ENCODE data around the gene CRISPLD2.

The CRISPLD2 gene

DNA sequence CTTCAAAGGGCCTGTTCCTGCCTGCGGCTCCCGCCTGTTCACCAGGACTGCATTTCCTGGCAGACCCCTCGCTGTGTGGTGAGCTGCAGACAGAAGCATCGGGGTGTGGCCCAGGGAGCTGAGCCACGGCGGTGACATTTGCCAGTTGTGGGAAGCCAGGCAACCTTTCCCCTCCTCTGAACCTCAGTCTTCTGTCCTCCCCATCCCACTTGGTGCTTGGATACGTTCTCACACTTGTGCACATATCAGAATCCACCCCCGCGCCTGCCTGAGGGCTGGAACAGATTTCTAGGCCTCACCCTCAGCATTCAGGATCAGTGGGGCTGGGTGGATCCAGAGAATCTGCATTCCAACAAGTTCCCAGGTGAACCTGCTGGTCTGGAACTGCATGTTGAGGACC, 63.5 kb downstream of the CRISPLD2 start:
- no peak for DNase-seq (ENCODE audit: low read depth, low spot score)

DNA sequence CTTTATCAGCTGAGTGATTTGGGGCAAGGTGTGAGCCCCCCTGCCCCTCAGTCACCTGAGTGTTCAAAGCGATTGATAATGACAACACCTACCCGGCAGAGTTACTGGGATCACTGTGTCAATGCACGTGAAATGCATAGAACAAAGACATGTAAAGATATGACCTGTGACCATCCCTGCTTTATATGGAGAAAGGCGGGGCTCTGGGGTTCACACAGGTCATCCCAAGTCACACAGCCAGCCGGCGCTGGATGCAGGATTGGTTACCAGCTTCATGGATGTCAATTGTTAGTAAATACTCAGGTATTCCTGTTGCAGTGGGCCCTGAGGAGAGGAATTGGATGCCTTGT, 64.4 kb downstream of the CRISPLD2 start:
- no peak for DNase-seq (ENCODE audit: low read depth, low spot score)

DNA sequence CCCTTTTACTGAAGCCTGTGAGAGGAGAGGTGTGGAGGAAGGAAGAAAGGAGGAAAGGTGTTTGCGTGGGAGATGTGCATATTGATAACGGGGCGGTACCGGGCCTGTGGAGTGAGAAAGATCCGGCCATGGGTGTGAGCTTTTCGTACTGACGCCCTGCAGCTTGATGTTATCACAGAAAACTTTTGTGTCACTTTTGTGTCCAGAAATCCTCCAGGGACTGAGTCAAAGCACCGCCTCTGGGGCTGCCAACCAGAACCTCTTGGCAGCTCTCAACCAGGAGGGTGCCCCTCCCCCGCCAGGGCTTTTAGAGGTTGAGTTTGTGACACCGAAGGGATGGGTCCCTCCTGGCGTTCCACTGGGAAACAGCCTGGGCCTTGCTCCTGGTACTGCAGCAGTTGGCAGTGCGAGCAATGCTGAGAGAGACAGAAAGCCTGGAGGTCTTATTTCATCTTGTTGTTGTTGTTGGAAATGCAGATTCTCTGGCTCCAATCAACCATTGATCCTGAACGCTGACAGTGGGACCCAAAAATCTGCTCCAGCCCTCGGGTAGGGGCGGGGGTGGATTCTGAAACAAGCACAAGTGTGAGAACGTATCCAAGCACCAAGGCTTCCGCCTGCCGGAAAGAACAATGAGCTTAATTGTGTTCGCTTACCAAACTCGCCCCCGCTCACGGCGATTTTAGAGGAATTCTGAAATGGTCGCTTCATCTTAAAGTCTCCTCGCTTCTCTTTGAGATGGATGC, 65.0 kb downstream of the CRISPLD2 start:
- no peak for DNase-seq (ENCODE audit: low read depth, low spot score)

DNA sequence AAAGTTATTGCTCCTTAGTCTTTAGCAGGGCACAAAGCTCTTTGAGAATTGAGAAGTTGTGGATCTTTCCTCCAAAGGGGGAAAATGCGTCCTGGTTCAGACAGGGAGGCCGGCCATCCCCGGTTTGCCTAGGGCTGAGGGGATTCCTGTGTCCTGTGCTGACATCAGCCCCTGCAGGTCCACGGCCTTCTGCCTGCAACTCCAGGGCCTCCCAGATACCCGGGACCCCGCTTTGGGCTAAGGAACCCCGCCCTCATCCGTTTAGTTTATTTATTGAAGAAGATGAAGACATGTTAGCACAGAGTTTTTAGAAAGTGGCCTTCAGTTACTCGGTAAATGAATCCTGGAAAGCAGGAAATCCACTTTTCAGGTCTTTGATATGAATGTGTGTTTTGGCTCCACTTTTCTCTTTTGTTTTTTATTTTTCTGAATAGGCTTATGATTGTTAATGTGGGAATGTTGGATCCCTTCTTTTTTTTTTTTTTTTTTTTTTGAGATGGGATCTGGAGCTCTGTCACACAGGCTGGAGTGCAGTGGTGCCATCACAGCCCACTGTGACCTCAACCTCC, 65.6 kb downstream of the CRISPLD2 start:
- DNase-seq (ENCODE audit: low read depth, low spot score): no peak

DNA sequence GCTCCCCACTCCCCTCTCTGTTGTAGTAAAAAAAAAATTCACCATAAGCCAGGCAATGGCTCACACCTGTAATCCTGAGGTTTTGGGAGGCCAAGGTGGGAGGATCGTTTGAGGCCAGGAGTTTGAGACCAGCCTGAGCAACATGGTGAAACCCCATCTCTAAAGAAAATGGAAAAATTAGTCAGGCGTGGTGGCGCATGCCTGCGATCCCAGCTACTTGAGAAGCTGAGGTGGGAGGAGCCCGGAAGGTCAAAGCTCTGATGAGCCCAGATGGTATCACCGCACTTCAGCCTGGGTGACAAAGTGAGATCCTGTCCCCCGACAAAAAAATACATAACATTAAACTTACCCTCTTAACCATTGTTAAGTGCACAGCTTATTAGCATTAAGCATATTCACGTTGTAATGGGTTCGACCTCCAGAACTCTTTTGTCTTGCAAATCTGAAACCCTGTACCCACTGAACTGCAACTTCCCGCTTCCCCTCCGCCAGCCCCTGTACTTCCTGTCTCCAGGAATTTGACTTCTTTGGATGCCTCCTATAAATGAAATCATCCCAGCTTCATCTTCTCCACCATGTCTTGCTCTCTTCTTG, 66.8 kb downstream of the CRISPLD2 start:
- no peak for DNase-seq (ENCODE audit: low read depth, low spot score)

DNA sequence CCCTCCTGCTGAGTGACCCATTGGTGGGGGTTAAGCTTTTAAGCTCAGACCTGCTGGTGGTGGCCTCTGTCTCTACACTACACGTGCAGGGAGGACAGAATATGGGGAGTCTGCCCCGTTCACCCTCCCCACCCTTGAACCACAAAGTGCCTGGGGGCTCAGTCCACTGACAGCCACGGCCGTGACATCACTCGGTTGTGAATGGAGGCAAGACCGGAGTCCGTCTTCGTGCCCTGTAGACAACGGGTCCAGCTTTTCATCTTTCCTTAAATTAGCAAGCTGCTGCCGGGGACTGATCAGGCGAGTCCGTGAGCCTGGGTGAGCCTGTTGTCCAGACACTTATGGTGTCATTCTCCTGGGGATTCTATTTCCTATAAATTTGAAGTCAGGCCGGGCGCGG, 67.4 kb downstream of the CRISPLD2 start:
- no peak for DNase-seq (ENCODE audit: low read depth, low spot score)

DNA sequence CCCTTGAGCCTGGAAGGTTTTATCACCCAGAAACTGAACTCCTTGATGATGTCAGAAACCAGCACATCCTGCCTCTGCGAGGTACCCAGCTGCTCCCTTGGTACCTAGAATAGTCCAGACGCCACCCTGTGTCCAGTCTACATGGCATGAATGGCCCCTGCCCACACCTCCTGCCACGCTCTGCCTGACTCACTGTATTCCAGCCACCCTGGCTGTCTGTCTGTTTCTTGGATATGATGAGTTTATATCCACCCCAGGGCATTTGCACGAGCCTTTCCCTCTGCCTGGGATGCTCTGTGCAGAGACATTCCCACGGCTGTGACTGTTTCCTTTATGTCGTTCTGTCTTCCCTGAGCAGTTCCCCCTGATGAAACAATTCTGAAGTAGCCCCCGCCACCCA, 68.7 kb downstream of the CRISPLD2 start:
- no peak for DNase-seq (ENCODE audit: low read depth, low spot score)

DNA sequence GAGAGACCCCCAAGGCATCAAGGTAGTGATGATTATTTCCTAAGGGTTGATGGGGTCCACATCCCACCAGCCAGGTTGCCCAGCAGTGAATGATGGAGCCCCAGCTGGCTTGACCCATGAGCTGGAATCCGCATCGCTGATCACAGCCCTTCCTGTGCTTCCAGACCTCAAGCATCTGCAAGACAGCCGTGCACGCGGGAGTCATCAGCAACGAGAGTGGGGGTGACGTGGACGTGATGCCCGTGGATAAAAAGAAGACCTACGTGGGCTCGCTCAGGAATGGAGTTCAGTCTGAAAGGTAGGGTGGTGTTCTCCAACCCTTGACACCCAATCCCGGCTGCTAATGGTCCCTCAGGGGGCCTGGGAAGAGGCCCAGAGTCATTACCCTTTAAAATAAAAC, 69.3 kb downstream of the CRISPLD2 start:
- DNase-seq (ENCODE audit: low read depth, low spot score): no peak

DNA sequence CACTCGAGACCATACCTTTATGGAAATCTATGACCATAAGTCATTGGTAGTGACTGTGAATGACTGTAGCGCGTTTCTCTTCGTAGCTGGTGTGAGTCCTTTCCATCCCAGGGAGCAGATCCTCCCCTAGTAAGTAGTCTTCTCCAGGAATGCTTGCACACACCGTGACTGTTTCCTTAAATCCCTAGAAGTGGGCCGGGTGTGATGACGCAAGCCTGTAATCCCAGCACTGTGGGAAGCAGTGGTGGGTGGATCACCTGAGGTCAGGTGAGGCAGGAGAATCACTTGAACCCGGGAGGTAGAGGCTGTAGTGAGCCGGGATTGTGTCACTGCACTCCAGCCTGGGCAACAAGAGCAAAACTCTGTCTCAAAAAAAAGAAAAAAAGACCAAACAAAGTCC, 70.6 kb downstream of the CRISPLD2 start:
- DNase-seq (ENCODE audit: low read depth, low spot score): no peak

DNA sequence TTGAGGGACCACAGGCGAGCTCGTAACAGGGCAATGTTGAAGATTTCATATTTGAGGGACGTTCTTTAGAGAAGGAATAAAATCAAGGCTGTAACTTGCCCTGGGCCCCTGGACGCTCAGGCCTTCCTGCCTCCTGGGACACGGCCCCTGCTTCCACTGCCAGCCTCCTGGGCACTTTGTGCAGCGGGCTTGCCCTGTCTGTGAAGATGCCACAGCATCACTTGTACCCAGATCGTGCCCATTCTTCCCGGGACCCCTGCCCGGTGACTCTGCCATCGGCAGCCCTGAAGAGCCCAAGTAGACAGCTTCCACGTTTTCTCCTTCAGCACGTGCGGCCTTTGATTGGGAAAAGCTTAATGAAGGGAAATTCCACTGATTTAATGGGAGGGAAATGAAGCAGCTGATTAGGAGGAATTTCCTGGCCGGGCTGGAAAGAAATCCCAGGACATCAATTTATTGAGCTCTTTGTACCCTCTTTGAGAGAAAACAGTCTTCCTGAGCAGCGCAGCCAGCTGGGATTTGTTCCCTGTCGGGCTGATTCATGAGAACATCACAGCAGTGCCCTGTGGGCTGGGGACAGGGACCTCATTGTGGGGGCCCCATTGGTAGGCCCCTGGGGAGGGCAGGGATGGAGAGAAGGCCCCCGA, 71.5 kb downstream of the CRISPLD2 start:
- DNase-seq (ENCODE audit: low read depth, low spot score): no peak

DNA sequence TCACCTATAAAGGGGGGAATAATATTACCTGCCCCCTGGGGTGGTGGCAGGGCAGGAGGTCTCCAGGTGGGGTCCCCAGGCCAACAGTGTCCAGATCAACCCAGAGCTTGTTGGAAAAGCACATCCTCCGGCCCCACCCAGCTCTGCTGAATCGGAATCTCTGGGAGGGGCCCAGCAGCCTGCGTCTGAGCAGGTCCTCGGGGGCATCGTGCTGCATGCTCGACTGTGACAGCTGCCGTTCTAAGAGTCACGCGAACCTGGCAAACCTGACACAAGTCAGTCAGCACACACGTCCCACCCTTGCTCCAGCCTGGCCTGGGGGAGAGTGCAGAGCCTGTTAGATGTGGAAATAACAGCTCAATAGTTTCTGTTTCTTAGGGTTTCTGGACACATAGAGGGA, 72.3 kb downstream of the CRISPLD2 start:
- DNase-seq (ENCODE audit: low read depth, low spot score): no peak

DNA sequence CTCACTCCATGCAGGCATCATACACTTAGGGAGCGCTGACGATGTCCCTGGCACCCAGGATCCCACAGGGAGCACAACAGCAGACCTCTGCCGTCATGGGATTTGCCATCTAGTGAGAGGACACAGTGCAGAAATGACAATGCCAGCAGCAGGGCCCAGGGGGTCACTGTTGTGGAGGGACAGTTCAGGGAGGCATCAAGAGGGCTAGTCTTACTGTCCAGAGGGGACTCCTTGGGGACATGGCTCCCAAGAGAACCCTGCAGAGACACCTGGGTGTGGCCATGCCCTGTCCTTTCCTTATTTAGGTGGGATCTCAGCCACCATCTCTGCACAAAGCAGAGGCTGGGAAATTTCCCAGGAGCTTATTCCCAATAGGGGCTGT, 73.7 kb downstream of the CRISPLD2 start:
- DNase-seq (ENCODE audit: low read depth, low spot score): no peak

DNA sequence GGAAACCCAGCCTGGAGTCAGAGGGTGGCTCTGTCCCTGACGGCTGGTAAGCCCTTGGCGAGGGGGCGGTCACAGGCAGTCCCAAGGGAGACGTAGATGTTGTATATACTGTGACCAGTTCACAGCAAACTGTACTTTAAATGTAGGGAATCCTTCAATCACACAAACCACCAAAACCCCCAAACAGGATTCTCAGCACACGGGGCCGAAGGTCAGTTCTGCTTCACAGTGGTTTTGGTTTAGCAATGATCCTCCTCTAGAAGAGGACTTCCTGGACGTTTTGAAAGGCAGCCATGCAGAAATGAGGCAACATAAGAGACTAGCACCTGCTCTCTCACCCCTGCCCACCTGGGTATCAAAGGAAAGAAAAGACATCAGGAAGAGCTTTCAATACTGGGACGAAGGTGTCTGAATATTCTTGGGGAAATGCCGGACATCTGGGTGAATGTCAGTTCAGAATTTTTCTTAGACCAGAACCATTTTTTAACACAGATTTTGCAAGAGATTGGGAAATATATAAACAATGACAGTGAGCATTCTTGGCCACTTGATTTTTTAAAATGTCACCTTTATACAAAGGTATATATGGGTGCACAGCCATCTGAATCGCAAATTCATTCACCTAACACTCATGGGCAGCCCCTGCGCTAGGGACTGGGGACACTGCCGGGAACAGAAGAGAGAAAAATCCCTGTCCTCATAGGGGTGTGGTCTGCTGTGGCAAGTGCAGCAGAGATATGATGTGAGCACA, 74.2 kb downstream of the CRISPLD2 start:
- no peak for DNase-seq (ENCODE audit: low read depth, low spot score)

DNA sequence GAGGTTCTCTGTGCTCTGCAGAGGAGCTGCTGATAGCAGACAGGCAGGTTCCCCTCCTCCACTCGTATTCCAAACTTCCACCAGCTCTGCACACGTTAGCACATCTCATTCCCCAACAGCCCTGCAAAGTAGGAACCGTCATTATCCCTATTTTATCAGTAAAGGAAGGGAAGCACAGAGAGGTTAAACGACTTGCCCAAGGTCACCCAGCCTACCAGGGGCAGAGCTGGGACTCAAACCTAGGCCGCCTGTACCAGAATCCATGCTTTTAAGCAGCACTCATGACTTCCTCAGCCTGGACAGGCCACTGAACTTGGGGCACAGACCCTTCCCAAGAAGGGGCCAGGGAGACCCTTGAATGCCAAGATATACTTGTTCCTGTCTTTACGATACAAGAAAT, 75.2 kb downstream of the CRISPLD2 start:
- no peak for DNase-seq (ENCODE audit: low read depth, low spot score)

DNA sequence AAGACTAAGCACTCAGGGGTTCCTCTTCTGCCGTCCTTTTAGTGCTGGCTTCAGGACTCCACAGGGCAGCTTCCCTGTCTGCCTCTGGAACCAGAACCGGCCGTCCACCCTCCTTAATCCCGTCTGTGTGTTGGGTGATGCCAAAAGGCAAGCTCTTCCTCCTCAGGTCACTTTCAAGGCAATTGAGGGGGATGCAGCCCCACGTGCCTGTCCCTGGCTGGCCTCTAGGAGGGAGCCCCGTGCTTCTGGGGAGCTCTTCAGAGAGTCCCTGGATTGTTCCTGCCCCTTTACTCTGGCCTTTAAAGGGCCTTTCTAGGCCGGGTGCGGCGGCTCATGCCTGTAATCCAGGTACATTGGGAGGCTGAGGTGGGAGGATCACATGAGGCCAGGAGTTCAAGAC, 77.1 kb downstream of the CRISPLD2 start:
- no peak for DNase-seq (ENCODE audit: low read depth, low spot score)

DNA sequence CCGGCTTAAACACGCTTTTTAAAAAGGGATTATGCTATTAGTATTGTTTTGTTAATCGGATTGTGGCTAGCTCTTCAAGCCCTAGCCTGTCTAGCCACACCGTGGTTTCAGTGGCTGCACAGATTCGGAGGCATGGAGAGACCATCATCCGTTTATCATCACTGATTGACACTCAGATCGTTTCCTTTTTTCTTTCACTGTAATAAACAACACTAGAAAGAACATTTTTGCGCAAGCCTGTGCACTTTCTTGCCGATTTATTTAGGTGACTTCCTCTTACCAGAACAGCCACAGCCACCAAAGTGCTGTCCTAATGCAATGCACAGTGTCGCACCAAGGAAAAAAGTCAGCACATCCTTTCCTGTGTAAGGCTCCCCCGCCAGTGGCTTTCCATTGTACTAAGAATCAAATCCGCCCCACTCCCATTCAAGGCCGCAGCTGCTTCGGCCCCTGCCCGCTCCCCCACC, 78.2 kb downstream of the CRISPLD2 start:
- DNase-seq (ENCODE audit: low read depth, low spot score): no peak

DNA sequence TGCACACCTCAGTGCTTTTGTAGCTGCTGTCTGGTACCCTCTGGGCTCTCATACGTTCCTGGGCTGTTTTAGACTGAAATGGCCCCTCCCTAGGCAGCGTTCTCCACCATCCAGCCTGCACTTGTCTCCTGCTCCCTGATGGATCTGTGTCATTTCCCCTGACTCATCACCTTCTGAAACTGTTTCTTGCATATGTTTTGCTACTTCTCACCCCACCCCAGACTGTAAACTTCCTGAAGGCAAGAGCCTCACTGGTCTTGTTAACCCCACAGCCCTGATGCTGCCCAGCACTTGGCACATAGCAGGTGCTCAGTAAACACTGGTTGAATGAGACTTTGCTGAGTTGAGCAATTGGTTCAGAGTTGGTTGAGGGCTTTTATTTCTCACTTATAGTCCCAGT, 78.7 kb downstream of the CRISPLD2 start:
- DNase-seq (ENCODE audit: low read depth, low spot score): no peak

DNA sequence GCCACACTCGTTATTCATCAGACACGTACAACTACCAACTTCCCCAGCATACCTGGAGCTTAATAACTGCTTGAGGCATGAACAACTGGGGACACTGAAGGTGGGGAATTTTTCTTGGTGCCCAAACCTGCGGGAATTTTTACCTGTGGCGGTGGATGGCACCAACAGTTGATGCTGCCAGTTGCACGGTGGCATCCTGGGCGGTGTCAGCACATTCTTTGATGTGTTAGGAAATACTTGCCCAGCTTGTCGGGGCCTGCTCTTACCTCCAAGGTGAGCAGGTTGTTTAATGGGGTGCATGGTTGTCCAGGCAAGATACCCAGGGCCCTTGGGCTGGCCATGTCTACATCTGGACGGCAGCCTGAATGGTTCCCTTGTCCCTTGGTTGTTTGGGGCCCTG, 79.6 kb downstream of the CRISPLD2 start:
- DNase-seq (ENCODE audit: low read depth, low spot score): no peak

DNA sequence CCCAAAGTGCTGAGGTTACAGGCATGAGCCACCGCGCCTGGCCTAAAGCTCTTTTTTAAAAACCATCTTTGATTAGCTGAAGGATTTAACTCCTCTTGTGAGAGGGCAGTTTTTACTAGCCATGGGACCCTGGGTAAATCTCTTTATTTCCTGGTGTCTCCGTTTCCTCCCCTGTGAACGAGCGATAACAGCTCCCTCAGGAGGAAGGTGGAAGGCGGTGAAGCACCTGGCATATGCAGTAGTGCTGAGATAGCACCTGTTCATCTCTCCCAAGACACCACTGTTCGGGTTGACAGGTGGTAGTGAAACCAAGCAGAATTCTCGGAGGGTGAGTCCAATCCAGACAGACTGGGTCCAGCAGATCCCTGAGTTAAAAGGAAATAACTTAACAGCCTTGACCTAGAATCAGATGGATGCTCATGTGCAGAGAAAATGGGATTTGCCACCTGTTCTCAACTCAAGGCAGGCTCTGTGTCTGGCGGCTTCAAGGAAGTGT, 86.2 kb downstream of the CRISPLD2 start:
- DNase-seq (ENCODE audit: low read depth, low spot score): no peak

DNA sequence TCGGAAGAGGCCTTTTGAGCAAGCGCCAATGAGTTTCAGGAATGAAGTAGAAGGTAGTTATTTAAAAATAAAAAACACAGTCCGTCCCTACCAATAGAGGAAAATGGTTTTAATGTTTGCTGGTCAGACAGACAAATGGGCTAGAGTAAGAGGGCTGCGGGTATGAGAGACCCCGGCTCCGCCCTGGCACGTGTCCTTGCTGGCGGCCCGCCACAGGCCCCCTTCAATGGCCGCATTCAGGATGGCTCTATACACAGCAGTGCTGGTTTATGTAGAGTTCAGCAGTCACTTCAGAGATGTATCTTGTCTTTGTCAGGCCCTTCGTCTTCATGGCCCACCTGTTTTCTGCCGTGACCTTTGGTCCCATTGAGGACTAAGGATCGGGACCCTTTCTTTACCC, 87.3 kb downstream of the CRISPLD2 start:
- no peak for DNase-seq (ENCODE audit: low read depth, low spot score)

DNA sequence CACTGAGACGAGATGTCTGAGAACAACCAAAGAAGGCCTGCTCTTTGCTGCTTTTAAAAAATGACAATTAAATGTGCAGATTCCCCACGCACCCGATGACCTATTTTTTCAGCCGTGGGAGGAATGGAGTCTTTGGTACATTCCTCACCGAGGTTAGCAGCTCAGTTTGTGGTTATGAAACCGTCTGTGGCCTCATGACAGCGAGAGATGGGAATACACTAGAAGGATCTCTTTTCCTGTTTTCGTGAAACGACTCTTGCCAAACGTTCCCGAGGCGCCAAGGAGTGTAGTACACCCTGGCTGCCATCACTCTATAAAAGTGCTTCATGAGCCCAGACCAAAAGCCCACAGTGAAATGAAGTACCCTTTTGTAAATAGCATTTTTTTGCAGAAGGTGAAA, 87.8 kb downstream of the CRISPLD2 start:
- DNase-seq (ENCODE audit: low read depth, low spot score): no peak

DNA sequence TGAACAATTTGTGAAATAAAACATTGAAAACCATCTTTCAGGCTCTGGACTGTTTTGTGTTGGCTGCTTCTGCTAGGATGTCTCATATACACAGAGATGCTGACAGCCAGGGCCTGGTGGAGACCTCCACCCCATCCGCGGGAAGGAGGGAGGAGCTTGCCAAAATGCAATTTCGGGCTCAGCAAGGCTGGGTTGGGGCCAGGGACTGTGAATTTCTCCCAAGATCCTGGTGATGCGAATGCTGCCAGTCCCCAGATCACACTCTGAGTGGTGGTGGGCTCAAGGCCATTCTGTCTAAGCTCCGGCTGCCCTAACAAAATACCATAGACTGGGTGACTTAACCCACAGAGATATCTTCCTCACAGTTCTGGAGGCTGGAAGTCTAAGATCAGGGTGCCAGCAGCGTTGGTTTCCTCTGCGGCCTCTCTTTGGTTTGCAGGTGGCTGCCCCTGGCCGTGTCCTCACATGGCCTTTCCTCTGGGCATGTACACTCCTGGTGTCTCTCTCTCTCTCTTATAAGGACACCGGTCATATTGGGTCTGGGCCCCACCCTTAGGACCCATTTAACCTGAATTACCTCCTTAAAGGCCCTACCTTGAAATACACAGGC, 89.8 kb downstream of the CRISPLD2 start:
- no peak for DNase-seq (ENCODE audit: low read depth, low spot score)

Measured in activated naive CD8-positive, alpha-beta T cell treated with anti-CD3 and anti-CD28 coated beads, Interleukin-2, amount 50 U/mL, for 16 hours (primary cell).